ENCODE data around the gene ECM1. TPM values are rescaled to one million over a fixed set of nuclear protein-coding genes. Genes with fewer than 3 reads are reported as not detected.

The ECM1 gene
- total RNA-seq, 1 experiment from 2014 or later, result 1.4 TPM

- TF ChIP-seq CTCF (conservative IDR thresholded peaks at IDR 0.05), result no peak
- no peak overlapping the region for H4K5ac ChIP-seq (ENCODE audit: insufficient read length, low read depth, low read length)
- Mint-ChIP-seq H3K4me1 (peaks cover 16 to 36% of the 10 kb centered on the region in 2 experiments), H3K9me3 (no peaks in the 10 kb centered on the region), H3K27me3 (ENCODE audit: low read depth) (peaks cover 39% of the 10 kb centered on the region), H3K27ac (peak overlapping the region in 1 of 3 experiments; percentile 34; a peak in 1 of 7 replicates), H3K36me3 (ENCODE audit: insufficient read depth in 1 of 3, low read depth in 3 of 3) (peaks cover 5% of the 10 kb centered on the region in 3 experiments; a peak in 6 of 7 replicates), H3K4me3 (peak overlapping the region in 1 of 2 experiments; percentile 20; a peak in 1 of 5 replicates)
- H3K9ac ChIP-seq (ENCODE audit: extremely low read depth, insufficient read length, low read length), result no peak overlapping the region
- DNase-seq, result peak; percentile 27
- no peak overlapping the region for H3K23ac ChIP-seq (ENCODE audit: insufficient read length, low read depth, low read length)
- no peak overlapping the region for H3T11ph ChIP-seq (ENCODE audit: low read length)
- no peaks in the 10 kb centered on the region for H3K79me2 ChIP-seq (ENCODE audit: insufficient read depth, low read length)
- H3K4me1 ChIP-seq (ENCODE audit: insufficient read depth, low read length), result peaks cover 3% of the 10 kb centered on the region; the same call in 1 of the 2 replicates
- H3K27me3 ChIP-seq (ENCODE audit: insufficient read depth, low read length), result peaks cover 3% of the 10 kb centered on the region; the same call in 1 of the 2 replicates
- no peak overlapping the region for H2AFZ ChIP-seq (ENCODE audit: low read length)
- no peak overlapping the region for H3K14ac ChIP-seq (ENCODE audit: insufficient read depth, low read length)
- no peak overlapping the region for H2BK12ac ChIP-seq (ENCODE audit: insufficient read length, low read depth, low read length)
- no peak overlapping the region for H2AK5ac ChIP-seq (ENCODE audit: insufficient read length, low read length)
- no peaks in the 10 kb centered on the region for H3K79me1 ChIP-seq (ENCODE audit: insufficient read depth, low read depth, low read length, poor library complexity, severe bottlenecking)
- H2BK120ac ChIP-seq (ENCODE audit: low read depth, low read length, poor library complexity, severe bottlenecking), result no peak overlapping the region
- H4K20me1 ChIP-seq (ENCODE audit: control insufficient read depth, insufficient read depth, insufficient read length), result no peaks in the 10 kb centered on the region
- H3K56ac ChIP-seq (ENCODE audit: insufficient read length, low read depth, low read length), result no peak overlapping the region
- H2BK5ac ChIP-seq (ENCODE audit: insufficient read length, low read length), result no peak overlapping the region
- H3K27ac ChIP-seq (ENCODE audit: insufficient read length, low read depth, low read length), result no peak overlapping the region
- no peaks in the 10 kb centered on the region for H3K9me3 ChIP-seq (ENCODE audit: control insufficient read depth, low read depth, low read length)
- H3K18ac ChIP-seq (ENCODE audit: insufficient read length, low read depth, low read length), result no peak overlapping the region
- H4K91ac ChIP-seq (ENCODE audit: insufficient read length, low read depth, low read length), result no peak overlapping the region
- peaks cover 10% of the 10 kb centered on the region for H3K23me2 ChIP-seq (ENCODE audit: insufficient read length, low read depth, low read length, poor library complexity, severe bottlenecking)
- no peak overlapping the region for H3K4ac ChIP-seq (ENCODE audit: low read depth, low read length)
- H2BK20ac ChIP-seq (ENCODE audit: low read depth, low read length, poor library complexity, severe bottlenecking), result no peak overlapping the region
- H4K8ac ChIP-seq (replicated peaks; ENCODE audit: insufficient read length, low read depth, low read length), result no peak overlapping the region
- H2BK15ac ChIP-seq (ENCODE audit: low read depth, low read length), result no peak overlapping the region
- WGBS (ENCODE audit: extremely low coverage, insufficient read length, low lambda C conversion rate), result no CpG with 5 or more reads among the region's 11 CpGs
- no peak overlapping the region for H3K4me2 ChIP-seq (ENCODE audit: insufficient read depth, insufficient read length, low read length)
These were observed 43.3 kb downstream of the ECM1 start for GRCh38 chr1:150551051-150551783.

All from H9 (cell line).